PC-3 (cell line): ENCODE measurements around the gene TTC33. TPM values are rescaled to one million over a fixed set of nuclear protein-coding genes. Genes with fewer than 3 reads are reported as not detected.

Experiments used
- ATAC-seq: fragments of 200-7000 bp; cut with Tn5 transposase; 2 replicates; pipeline ENCODE4 v1.9.1; 2020; ENCODE audit warnings: mild to moderate bottlenecking, moderate library complexity
- BruUV-seq: library from RNA; stranded (reverse); fragments of 400-500 nt; replicated peaks from 2 replicates; lab custom pipeline; 2021; lab: Mats Ljungman, UMichigan
- CTCF ChIA-PET: fragments of 300-600 bp; sonication (Branson Sonifier 250); formaldehyde crosslinking; loops from one replicate; lab custom pipeline; 2022; ENCODE audit warnings: antibody characterized with exemption; lab: Charles Lee
- POLR2A ChIA-PET: fragments of 300-600 bp; sonication (Branson Sonifier 250); formaldehyde crosslinking; loops from one replicate; lab custom pipeline; 2022; ENCODE audit warnings: antibody characterized with exemption; ENCODE audit not compliant: unreplicated experiment; lab: Charles Lee
- DNase-seq: peaks from one replicate; pipeline ENCODE4 v3.0.0-alpha.2; 2015
- H2AFZ ChIP-seq: fragments of 300-600 bp; sonication (generic); 2 replicates; pipeline ENCODE4 v1.6.0; 2016; ENCODE audit warnings: antibody characterized with exemption, low read length
- H3F3A ChIP-seq: fragments of 300-600 bp; sonication (generic); one replicate; pipeline ENCODE4 v1.6.0; 2017; ENCODE audit warnings: antibody characterized with exemption, low read length, control low read depth, mild to moderate bottlenecking; ENCODE audit not compliant: unreplicated experiment
- H3K27ac ChIP-seq: fragments of 300-600 bp; sonication (generic); 2 replicates; pipeline ENCODE4 v1.5.1; 2016; ENCODE audit warnings: mild to moderate bottlenecking, low read length
- H3K27me3 ChIP-seq: fragments of 300-600 bp; sonication (generic); 2 replicates; pipeline ENCODE4 v1.6.1; 2016; ENCODE audit warnings: low read length, mixed read lengths
- H3K36me3 ChIP-seq: fragments of 300-600 bp; sonication (generic); 2 replicates; pipeline ENCODE4 v1.6.1; 2016; ENCODE audit warnings: low read depth, mixed run types, low read length, mixed read lengths
- H3K4me1 ChIP-seq: fragments of 300-600 bp; sonication (generic); 2 replicates; pipeline ENCODE4 v1.5.1; 2016; ENCODE audit warnings: low read length; ENCODE audit not compliant: insufficient read depth
- H3K4me2 ChIP-seq: fragments of 300-600 bp; sonication (generic); 2 replicates; pipeline ENCODE4 v1.6.0; 2016; ENCODE audit warnings: low read length
- H3K4me3 ChIP-seq: fragments of 300-600 bp; sonication (generic); 2 replicates; pipeline ENCODE4 v1.5.1; 2016; ENCODE audit warnings: mild to moderate bottlenecking, low read length, mixed read lengths
- H3K79me2 ChIP-seq: fragments of 300-600 bp; sonication (generic); 2 replicates; pipeline ENCODE4 v1.6.1; 2017; ENCODE audit warnings: low read length, mixed read lengths
- H3K9ac ChIP-seq: fragments of 300-600 bp; sonication (generic); 2 replicates; pipeline ENCODE4 v1.6.0; 2016; ENCODE audit warnings: mild to moderate bottlenecking, low read length
- H3K9me2 ChIP-seq: fragments of 300-600 bp; sonication (generic); replicated peaks from 2 replicates; pipeline ENCODE4 v1.6.1; 2016; ENCODE audit warnings: mixed run types, low read length, mixed read lengths
- H3K9me3 ChIP-seq: fragments of 300-600 bp; sonication (generic); 2 replicates; pipeline ENCODE4 v1.6.1; 2016; ENCODE audit warnings: low read length, mixed read lengths
- H4K20me1 ChIP-seq: fragments of 300-600 bp; sonication (generic); 2 replicates; pipeline ENCODE4 v1.6.1; 2016; ENCODE audit warnings: low read length, mixed read lengths
- EZH2 ChIP-seq: fragments of 300-600 bp; sonication (generic); IDR thresholded peaks from one replicate; pipeline ENCODE4 v1.6.1; 2017; ENCODE audit warnings: antibody characterized with exemption, mild to moderate bottlenecking, low read length; ENCODE audit not compliant: unreplicated experiment
- EZH2phosphoT487 ChIP-seq: fragments of 300-600 bp; sonication (generic); IDR thresholded peaks from 2 replicates; pipeline ENCODE4 v1.6.1; 2018; ENCODE audit warnings: mild to moderate bottlenecking, antibody characterized with exemption, low read length, borderline replicate concordance
- intact Hi-C: fragments of 100-400 bp; cut with micrococcal nuclease; formaldehyde crosslinking; loops from 2 replicates; pipeline ENCODE4 v1.9.0; 2023
- total RNA-seq: library from RNA; depleted of rRNA; stranded (reverse); fragments of >200 nt; gene quantifications from 2 replicates; pipeline ENCODE4 v1.2.3, GENCODE V29; 2014
- TF ChIP-seq, protein P1 (sequence below): fragments of 300-600 bp; sonication (generic); conservative IDR thresholded peaks from 2 replicates; pipeline ENCODE4 v1.5.1; 2017; ENCODE audit warnings: antibody characterized with exemption, low read depth, mild to moderate bottlenecking, low read length

TTC33 gene
- total RNA-seq, 1 experiment from 2014 or later, result 9.0 TPM

DNA sequence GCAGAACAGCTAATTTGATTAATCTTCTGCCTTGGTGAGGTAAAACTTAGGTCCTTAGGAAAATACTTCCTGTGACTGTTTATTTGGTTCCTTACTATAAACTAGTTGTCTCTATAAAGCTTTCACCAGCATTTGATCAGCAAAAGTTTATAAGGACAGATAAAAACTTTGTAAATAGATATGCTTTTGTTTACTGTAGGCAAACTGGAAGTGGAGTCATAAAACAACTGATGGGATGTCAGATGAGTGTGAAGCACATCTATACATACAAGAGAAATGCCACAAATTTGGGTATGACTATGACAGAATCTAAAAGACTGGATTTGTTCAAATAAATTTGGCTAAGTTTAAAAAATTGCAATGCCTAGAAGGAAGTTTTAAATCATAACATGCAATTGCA is 70.6 kb downstream of the TTC33 start:
- H3K27ac ChIP-seq, result no peak overlapping the region
- H3K27me3 ChIP-seq, result no peaks in the 10 kb centered on the region
- H2AFZ ChIP-seq, result no peak overlapping the region
- BruUV-seq, result no TSS peak
- ATAC-seq (peak; percentile 14), DNase-seq (peak; percentile 53)
- TF ChIP-seq, protein P1, sequence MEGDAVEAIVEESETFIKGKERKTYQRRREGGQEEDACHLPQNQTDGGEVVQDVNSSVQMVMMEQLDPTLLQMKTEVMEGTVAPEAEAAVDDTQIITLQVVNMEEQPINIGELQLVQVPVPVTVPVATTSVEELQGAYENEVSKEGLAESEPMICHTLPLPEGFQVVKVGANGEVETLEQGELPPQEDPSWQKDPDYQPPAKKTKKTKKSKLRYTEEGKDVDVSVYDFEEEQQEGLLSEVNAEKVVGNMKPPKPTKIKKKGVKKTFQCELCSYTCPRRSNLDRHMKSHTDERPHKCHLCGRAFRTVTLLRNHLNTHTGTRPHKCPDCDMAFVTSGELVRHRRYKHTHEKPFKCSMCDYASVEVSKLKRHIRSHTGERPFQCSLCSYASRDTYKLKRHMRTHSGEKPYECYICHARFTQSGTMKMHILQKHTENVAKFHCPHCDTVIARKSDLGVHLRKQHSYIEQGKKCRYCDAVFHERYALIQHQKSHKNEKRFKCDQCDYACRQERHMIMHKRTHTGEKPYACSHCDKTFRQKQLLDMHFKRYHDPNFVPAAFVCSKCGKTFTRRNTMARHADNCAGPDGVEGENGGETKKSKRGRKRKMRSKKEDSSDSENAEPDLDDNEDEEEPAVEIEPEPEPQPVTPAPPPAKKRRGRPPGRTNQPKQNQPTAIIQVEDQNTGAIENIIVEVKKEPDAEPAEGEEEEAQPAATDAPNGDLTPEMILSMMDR, result no peak
- TF ChIP-seq EZH2phosphoT487, result no peak
- TF ChIP-seq EZH2, result no peak
- peak overlapping the region; percentile 79 for H3K4me2 ChIP-seq
- intact Hi-C loops, result loop anchor here (5.0 to 10.0 kb wide), 4 partner anchors 192 to 580 kb away; no protein-coding TSS in a partner anchor
- H3K36me3 ChIP-seq, result peaks cover 12% of the 10 kb centered on the region
- ChIA-PET CTCF (no interaction called here), POLR2A (interaction anchor here (0.6 kb wide), 1 partner anchor 43 kb away, joined by 3 read pairs; no protein-coding TSS in a partner anchor)
- no peak overlapping the region for H3K9ac ChIP-seq
- H3K4me1 ChIP-seq, result peaks cover 66% of the 10 kb centered on the region
- no peaks in the 10 kb centered on the region for H3K9me3 ChIP-seq
- no peaks in the 10 kb centered on the region for H3K9me2 ChIP-seq
- H4K20me1 ChIP-seq, result peaks cover 9% of the 10 kb centered on the region
- peak overlapping the region; percentile 57 for H3K4me3 ChIP-seq
- no peaks in the 10 kb centered on the region for H3F3A ChIP-seq
- H3K79me2 ChIP-seq, result peaks cover 91% of the 10 kb centered on the region

DNA sequence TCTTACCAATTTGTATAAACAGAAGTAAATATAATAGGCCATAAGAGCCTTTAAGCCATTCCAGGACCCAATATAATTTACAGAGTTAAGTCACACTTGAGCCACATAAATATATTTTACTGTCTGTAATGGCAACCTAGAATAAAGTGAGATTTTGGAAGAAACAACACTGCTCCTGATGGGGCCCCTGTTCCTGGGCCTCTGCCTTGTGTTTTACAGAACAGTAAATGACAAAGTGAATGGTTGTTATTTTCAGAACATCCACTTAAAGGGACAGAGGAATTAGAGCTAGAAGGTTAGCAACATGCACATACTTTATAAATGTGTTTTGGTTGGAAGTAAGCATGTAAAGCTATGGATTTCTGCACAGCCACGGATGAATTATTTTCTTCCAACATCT is 72.5 kb downstream of the TTC33 start:
- intact Hi-C loops, result loop anchor here (10.0 kb wide), 2 partner anchors 269 to 579 kb away; no protein-coding TSS in a partner anchor
- no peaks in the 10 kb centered on the region for H3K9me3 ChIP-seq
- H3K4me1 ChIP-seq, result peaks cover 49% of the 10 kb centered on the region
- H3K79me2 ChIP-seq, result peaks cover 82% of the 10 kb centered on the region
- H3F3A ChIP-seq, result no peaks in the 10 kb centered on the region
- no peak overlapping the region; the same call in 1 of the 2 replicates for H3K9ac ChIP-seq
- peak overlapping the region; percentile 79 for H3K4me2 ChIP-seq
- peak overlapping the region; percentile 62 for H3K4me3 ChIP-seq
- DNase-seq (no peak), ATAC-seq (no peak)
- H4K20me1 ChIP-seq, result peaks cover 9% of the 10 kb centered on the region
- H3K27ac ChIP-seq, result no peak overlapping the region
- CTCF ChIA-PET, result interaction anchor here (0.7 to 0.8 kb wide), 2 partner anchors 210 to 562 kb away, joined by 5 to 8 read pairs; no protein-coding TSS in a partner anchor
- peaks cover 11% of the 10 kb centered on the region for H3K36me3 ChIP-seq
- H3K9me2 ChIP-seq, result no peaks in the 10 kb centered on the region
- TF ChIP-seq, protein P1, result no peak
- no peak for TF ChIP-seq EZH2
- TF ChIP-seq EZH2phosphoT487, result no peak
- no peaks in the 10 kb centered on the region for H3K27me3 ChIP-seq
- BruUV-seq, result no TSS peak
- POLR2A ChIA-PET, result no interaction called here
- no peak overlapping the region for H2AFZ ChIP-seq
